Uterus (tissue), 2 donors: Measurements from ENCODE around the gene LRP10.

Source experiments
- POLR2A ChIP-seq, 2 donors: fragments of 450-650 bp; IDR thresholded peaks; one replicate each; pipeline ENCODE4 v1.6.1; 2016; ENCODE audit warnings: antibody characterized with exemption in 2 of 2, mild to moderate bottlenecking in 1 of 2, moderate library complexity in 1 of 2
- TF ChIP-seq, protein P1 (sequence below), 4 experiments: fragments of 200-600 bp in 2 of 4; fragments of 450-650 bp in 2 of 4; sonication (generic) in 2 of 4; IDR thresholded peaks; one replicate each; pipeline ENCODE4 v1.5.1; 2016 to 2019; ENCODE audit warnings: antibody characterized with exemption in 4 of 4, mild to moderate bottlenecking in 2 of 4, moderate library complexity in 1 of 4

DNA sequence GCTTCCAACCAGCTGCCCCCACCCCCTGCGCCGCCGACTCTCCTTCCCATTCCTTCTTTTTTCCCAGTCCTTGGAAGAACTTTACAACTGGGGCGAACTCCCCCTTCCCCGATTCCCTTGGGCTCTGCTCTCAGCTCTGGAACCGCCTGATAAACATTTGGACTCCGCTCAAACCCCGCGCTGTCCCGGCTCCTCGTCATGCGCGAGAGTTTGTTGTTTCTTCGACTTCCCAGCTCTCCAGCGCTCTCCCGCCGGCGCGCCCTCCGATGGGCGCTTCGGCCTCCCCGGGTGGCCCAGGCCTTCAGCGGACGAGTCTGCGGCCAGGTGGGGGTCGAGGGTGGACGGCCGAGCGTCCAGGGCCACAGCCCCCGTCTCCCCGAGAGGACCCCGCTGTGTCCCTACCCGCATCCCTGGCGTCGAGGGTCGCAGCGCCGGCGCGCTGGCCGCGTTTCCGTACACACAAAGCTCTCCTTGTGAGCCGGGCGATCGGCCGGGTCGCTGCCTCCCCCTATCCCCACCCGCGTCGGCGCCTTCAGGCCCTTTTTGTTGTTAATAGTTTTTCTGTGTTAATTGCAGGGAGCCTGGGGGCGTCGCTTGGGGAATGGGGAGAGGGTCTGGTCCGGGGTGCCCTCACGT lies 34.3 kb upstream of the LRP10 start:
- TF ChIP-seq, protein P1, sequence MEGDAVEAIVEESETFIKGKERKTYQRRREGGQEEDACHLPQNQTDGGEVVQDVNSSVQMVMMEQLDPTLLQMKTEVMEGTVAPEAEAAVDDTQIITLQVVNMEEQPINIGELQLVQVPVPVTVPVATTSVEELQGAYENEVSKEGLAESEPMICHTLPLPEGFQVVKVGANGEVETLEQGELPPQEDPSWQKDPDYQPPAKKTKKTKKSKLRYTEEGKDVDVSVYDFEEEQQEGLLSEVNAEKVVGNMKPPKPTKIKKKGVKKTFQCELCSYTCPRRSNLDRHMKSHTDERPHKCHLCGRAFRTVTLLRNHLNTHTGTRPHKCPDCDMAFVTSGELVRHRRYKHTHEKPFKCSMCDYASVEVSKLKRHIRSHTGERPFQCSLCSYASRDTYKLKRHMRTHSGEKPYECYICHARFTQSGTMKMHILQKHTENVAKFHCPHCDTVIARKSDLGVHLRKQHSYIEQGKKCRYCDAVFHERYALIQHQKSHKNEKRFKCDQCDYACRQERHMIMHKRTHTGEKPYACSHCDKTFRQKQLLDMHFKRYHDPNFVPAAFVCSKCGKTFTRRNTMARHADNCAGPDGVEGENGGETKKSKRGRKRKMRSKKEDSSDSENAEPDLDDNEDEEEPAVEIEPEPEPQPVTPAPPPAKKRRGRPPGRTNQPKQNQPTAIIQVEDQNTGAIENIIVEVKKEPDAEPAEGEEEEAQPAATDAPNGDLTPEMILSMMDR (IDR thresholded peaks at IDR 0.05) = no peak
- no peak for TF ChIP-seq POLR2A (IDR thresholded peaks at IDR 0.05)
